ENCODE measurements around the gene PIK3R3.

The PIK3R3 gene

DNA sequence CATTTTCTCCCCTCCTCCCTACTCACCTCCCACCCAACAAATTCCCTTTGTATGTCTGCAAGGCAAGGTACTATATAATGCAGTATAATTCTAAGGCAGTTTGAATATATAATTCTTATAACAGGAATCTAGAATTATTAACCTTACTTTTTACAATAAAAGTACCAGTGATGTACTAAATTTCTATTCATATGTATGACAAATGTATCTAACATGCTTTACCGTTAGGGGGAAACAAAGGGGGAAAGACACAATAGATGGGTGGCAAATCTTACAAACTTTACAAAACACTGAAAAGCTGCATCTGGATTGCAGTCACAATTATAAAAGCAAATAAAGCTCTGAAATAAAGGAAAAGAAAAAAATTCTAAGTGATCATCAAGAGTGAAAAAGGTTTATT is 2.3 kb downstream of the PIK3R3 start:
- peak overlapping the region; percentile 88 for H3K4me3 ChIP-seq (ENCODE audit: low read length)

DNA sequence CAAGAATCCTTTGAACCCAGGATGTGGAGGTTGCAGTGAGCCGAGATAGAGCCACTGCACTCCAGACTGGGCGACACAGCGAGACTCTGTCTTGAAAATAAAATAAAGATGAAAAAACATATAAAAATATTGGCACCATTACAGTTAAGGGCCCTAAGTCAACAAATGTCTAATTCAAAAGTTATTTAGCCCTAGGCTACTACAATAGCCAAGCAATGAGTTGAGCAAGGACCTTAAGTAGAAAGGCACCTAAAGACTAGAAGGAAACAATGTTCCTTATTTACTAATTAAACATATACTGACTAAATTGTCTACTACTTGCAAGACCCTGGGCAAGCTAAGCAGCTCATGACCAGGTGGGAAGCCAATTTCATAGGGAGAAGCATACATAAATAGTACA is 4.1 kb downstream of the PIK3R3 start:
- no peak overlapping the region for H3K4me3 ChIP-seq (ENCODE audit: low read length)
- no peak for DNase-seq (ENCODE audit: low read depth)
- TF ChIP-seq, protein P1, sequence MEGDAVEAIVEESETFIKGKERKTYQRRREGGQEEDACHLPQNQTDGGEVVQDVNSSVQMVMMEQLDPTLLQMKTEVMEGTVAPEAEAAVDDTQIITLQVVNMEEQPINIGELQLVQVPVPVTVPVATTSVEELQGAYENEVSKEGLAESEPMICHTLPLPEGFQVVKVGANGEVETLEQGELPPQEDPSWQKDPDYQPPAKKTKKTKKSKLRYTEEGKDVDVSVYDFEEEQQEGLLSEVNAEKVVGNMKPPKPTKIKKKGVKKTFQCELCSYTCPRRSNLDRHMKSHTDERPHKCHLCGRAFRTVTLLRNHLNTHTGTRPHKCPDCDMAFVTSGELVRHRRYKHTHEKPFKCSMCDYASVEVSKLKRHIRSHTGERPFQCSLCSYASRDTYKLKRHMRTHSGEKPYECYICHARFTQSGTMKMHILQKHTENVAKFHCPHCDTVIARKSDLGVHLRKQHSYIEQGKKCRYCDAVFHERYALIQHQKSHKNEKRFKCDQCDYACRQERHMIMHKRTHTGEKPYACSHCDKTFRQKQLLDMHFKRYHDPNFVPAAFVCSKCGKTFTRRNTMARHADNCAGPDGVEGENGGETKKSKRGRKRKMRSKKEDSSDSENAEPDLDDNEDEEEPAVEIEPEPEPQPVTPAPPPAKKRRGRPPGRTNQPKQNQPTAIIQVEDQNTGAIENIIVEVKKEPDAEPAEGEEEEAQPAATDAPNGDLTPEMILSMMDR (conservative IDR thresholded peaks at IDR 0.05; ENCODE audit: low read depth, low read length): no peak

More for the DNA sequence above, 2.3 kb downstream of the PIK3R3 start:
- TF ChIP-seq, protein P1 (conservative IDR thresholded peaks at IDR 0.05; ENCODE audit: low read depth, low read length): no peak
- DNase-seq (ENCODE audit: low read depth): no peak

DNA sequence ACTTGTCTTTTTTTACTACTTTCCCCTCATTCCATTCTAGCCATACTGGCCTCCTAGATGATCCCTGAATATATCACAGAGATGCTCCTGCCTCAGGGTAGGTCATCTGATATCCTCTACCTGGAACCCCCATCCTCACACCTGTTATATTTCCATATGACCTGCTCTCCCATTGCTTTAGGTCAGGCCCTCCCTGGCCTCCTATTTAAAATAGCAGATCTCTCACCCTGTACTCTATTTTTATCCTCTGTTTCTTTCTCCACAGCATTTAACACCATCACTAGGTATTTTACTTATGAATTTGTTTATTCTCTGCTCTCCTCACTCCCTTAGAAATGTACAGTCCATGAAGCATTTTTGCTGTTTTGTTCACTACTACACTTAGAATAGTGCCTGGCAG is 13.6 kb downstream of the PIK3R3 start:
- H3K4me3 ChIP-seq (ENCODE audit: low read length): no peak overlapping the region
- TF ChIP-seq, protein P1 (conservative IDR thresholded peaks at IDR 0.05; ENCODE audit: low read depth, low read length): no peak
- DNase-seq (ENCODE audit: low read depth): no peak

DNA sequence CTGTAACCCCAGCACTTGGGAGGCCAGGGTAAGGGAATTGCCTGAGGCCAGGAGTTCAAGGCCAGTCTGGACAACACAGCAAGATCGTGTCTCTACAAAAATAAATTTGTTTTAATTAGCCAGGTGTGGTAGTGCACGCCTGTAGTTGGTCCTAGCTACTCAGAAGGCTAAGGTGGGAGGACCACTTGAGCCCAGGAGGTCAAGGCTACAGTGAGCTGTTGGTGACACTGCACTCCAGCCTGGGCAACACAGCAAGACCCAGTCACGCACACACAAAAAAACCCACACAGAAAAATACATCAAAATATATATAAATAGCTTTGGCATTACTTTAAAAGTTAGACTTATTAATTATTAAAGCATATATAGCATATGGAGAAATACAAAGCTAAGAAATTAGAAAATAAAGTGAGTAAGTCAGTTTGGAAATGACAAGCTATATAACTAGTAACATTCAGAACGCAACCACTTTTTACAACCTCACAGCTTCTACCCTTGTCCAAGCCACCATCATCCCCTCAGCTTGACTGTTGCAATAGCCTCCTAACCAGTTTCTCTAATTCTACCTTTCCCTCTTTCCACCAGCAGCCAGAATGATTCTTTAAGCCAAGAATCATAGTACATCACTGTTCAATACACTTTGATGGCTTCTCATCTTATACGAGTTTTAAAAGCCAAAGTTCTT is 14.5 kb downstream of the PIK3R3 start:
- TF ChIP-seq, protein P1 (conservative IDR thresholded peaks at IDR 0.05; ENCODE audit: low read depth, low read length): no peak
- H3K4me3 ChIP-seq (ENCODE audit: low read length): no peak overlapping the region
- no peak for DNase-seq (ENCODE audit: low read depth)

DNA sequence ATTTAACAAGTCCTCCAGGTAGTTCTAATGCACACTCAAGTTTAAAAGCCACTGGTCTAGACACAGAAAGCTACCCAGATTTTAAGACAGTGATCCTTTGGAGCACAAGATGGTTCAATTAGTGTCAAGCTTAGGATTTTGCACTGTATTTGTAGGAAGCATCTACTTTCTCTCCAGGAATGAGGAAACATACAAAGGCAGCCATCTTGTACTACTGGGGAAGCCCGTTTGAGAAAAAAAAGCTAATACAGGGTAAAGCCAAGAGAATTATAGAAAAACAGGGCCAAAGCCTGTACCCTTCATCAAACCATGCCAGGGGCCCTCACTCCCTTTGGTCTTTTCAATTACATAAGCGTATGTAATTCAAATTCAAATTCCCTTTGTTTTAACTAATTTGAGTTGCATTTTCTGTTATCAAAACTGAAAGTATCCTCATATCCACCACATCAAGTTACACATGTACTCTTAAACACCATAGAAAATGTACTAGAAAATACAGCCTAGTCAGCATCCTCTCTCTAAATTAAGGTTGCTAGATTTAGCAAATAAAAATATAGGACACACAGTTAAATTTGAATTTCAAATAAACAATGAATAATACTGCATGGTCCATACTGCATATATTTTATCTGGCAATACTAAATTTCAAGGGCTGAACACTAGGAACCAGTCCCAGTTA is 17.4 kb downstream of the PIK3R3 start:
- H3K4me3 ChIP-seq (ENCODE audit: low read length): no peak overlapping the region
- TF ChIP-seq, protein P1 (conservative IDR thresholded peaks at IDR 0.05; ENCODE audit: low read depth, low read length): no peak
- no peak for DNase-seq (ENCODE audit: low read depth)

DNA sequence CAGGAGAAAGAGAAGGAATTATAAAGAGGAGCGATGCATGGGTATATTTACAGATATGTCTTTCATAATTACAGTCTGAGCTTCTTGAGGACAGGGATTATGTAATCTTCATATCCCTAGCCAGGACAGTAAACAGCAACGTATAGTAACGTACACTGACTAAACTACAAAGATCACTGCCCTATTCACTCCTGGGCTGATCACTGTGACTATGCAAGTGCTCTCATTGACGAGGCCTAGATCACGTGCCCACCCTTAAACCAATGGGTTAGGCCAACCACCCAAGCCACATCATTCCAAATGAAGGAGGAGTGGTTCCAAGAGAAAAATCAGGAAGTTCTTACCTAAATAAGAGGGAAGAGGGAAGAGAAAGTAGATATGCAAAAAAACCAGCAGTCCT is 18.5 kb downstream of the PIK3R3 start:
- TF ChIP-seq, protein P1 (conservative IDR thresholded peaks at IDR 0.05; ENCODE audit: low read depth, low read length): no peak
- DNase-seq (ENCODE audit: low read depth): no peak
- H3K4me3 ChIP-seq (ENCODE audit: low read length): no peak overlapping the region

DNA sequence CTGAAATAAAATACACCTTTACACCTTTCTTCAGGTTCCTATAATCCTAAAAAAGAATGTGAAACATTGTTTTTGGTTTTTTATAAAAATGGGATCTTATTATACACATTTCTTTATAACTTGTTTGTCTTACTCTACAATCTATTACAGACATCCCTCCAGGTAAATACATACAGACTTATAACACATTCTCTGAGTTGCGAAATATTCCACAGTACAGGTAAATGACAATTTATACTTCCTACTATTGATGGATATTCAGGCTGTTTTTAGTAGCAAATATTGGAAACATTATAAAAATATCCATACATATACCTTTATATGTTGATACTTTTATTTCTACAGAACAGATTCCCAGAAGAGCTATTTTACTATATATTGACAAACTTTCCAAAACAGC is 20.3 kb downstream of the PIK3R3 start:
- no peak overlapping the region for H3K4me3 ChIP-seq (ENCODE audit: low read length)
- TF ChIP-seq, protein P1 (conservative IDR thresholded peaks at IDR 0.05; ENCODE audit: low read depth, low read length): no peak
- DNase-seq (ENCODE audit: low read depth): no peak
